Measurements from ENCODE around the gene OSBPL6. TPM values are rescaled to one million over a fixed set of nuclear protein-coding genes. Genes with fewer than 3 reads are reported as not detected.

Gene OSBPL6
- total and polyA plus RNA-seq, 9 of the 15 experiments (the other 6 are each of a cell fraction or from before 2014, with no cell fraction given), result 3.4 to 12.7 (median 9.3) TPM

DNA sequence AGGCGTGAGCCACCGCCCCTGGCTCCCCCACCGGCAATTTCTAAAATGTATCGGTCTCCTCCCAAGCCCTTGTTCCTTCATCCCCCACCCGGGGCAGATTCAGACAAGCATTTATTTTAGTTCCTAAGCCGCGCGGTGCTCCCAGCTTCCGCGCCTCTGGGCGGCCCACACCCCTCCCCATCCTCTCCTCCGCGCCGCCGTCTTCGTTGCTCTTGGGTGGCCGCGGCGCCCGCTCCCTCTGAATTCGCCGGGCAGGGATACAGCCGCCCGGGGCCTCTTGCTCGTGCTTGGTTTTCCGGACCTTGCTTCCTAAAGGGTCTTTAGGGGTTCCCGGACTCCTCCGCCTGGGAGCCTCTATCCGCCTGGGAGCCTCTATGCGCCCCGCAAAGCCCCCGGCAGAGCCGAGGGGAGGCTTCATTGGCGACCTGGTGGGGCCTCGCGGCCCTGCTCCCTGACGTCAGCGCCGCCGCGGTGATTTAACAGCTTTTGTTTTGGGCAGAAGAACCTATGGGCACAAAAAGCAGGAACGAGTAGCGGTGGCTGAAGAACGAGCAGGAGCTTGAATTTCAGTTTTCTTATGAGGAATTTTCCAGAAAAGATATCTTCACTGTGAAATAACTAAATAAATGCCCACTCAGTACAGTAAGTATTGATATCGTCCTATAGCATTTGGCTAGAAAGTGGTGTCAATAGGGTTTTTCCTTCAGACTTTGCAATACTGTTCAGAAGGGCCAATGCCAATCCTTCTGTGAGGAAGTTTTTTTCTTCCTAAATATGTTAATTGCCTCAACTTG is 219.4 kb downstream of the OSBPL6 start (continued):
- TF ChIP-seq THRAP3 (IDR thresholded peaks at IDR 0.05; ENCODE audit: borderline replicate concordance) (no peak), CEBPB (tag; IDR thresholded peaks at IDR 0.05) (no peak), SP2 (IDR thresholded peaks at IDR 0.05; ENCODE audit: extremely low read depth, low read depth, low read length, poor library complexity, severe bottlenecking) (no peak), ZNF444 (CRISPR knock-in tag; IDR thresholded peaks at IDR 0.05) (no peak), CCAR2 (IDR thresholded peaks at IDR 0.05; ENCODE audit: low read depth, low read length) (no peak), PHTF2 (CRISPR knock-in tag; IDR thresholded peaks at IDR 0.05) (no peak), CBX3 (IDR thresholded peaks at IDR 0.05; ENCODE audit: borderline replicate concordance in 1 of 2, low read length in 2 of 2) (peak in 1 of 2 experiments; percentile 5; a peak in 1 of 3 replicates), SUPT5H (IDR thresholded peaks at IDR 0.05) (peak; percentile 70), TAL1 (IDR thresholded peaks at IDR 0.05) (no peak), CREM (IDR thresholded peaks at IDR 0.05; ENCODE audit: low read depth) (peak; percentile 90), TSC22D4 (tag; IDR thresholded peaks at IDR 0.05) (no peak), U2AF1 (optimal IDR thresholded peaks at IDR 0.05; ENCODE audit: low read depth, low read length) (no peak), ZNF431 (CRISPR knock-in tag; IDR thresholded peaks at IDR 0.05) (no peak), ZNF696 (CRISPR knock-in tag; conservative IDR thresholded peaks at IDR 0.05) (no peak), FOXP1 (CRISPR knock-in tag; IDR thresholded peaks at IDR 0.05) (no peak)
- TF ChIP-seq, protein P1, sequence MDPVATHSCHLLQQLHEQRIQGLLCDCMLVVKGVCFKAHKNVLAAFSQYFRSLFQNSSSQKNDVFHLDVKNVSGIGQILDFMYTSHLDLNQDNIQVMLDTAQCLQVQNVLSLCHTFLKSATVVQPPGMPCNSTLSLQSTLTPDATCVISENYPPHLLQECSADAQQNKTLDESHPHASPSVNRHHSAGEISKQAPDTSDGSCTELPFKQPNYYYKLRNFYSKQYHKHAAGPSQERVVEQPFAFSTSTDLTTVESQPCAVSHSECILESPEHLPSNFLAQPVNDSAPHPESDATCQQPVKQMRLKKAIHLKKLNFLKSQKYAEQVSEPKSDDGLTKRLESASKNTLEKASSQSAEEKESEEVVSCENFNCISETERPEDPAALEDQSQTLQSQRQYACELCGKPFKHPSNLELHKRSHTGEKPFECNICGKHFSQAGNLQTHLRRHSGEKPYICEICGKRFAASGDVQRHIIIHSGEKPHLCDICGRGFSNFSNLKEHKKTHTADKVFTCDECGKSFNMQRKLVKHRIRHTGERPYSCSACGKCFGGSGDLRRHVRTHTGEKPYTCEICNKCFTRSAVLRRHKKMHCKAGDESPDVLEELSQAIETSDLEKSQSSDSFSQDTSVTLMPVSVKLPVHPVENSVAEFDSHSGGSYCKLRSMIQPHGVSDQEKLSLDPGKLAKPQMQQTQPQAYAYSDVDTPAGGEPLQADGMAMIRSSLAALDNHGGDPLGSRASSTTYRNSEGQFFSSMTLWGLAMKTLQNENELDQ (CRISPR knock-in tag; IDR thresholded peaks at IDR 0.05; ENCODE audit: borderline replicate concordance), result no peak
- TF ChIP-seq, protein P2, sequence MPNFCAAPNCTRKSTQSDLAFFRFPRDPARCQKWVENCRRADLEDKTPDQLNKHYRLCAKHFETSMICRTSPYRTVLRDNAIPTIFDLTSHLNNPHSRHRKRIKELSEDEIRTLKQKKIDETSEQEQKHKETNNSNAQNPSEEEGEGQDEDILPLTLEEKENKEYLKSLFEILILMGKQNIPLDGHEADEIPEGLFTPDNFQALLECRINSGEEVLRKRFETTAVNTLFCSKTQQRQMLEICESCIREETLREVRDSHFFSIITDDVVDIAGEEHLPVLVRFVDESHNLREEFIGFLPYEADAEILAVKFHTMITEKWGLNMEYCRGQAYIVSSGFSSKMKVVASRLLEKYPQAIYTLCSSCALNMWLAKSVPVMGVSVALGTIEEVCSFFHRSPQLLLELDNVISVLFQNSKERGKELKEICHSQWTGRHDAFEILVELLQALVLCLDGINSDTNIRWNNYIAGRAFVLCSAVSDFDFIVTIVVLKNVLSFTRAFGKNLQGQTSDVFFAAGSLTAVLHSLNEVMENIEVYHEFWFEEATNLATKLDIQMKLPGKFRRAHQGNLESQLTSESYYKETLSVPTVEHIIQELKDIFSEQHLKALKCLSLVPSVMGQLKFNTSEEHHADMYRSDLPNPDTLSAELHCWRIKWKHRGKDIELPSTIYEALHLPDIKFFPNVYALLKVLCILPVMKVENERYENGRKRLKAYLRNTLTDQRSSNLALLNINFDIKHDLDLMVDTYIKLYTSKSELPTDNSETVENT (CRISPR knock-in tag; IDR thresholded peaks at IDR 0.05), result no peak
- TF ChIP-seq, protein P3, sequence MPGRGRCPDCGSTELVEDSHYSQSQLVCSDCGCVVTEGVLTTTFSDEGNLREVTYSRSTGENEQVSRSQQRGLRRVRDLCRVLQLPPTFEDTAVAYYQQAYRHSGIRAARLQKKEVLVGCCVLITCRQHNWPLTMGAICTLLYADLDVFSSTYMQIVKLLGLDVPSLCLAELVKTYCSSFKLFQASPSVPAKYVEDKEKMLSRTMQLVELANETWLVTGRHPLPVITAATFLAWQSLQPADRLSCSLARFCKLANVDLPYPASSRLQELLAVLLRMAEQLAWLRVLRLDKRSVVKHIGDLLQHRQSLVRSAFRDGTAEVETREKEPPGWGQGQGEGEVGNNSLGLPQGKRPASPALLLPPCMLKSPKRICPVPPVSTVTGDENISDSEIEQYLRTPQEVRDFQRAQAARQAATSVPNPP (IDR thresholded peaks at IDR 0.05; ENCODE audit: borderline replicate concordance, insufficient read depth, insufficient read length), result no peak
